Measurements from ENCODE around the gene PSME2. TPM values are rescaled to one million over a fixed set of nuclear protein-coding genes. Genes with fewer than 3 reads are reported as not detected.

Gene PSME2
- total and polyA plus RNA-seq, 7 experiments from 2014 or later = 120 to 777 (median 146) TPM

DNA sequence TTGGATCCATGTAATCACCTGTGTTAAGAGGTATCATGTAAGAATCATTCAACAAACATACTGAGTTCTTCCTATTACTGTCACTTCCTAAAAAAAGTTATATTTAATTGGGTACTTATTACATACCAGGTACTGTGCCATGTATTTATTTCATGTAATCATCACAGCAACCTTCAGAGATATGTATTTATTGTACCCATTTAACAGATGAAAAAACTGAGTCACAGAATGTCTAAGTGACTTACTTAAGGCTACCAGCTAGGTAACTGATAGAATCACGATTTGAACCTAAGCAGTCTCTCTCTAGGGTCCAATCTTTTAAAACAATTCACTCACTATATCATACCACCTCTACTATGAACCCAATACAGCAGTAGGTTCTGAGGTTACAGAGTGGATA lies 2.0 kb downstream of the PSME2 start:
- ATAC-seq = no peak
- CTCF ChIA-PET = interaction anchor here (0.6 kb wide), 1 partner anchor 17 kb away, joined by 3 read pairs; the partner anchor contains the start of gene IRF9
- Mint-ChIP-seq H3K36me3 (peaks cover under 1 to 58% (median 6%) of the 10 kb centered on the region in 5 donors), H3K27ac (peak overlapping the region in 8 of 9 donors; percentile 54 to 96 (median 77)), H3K27me3 (no peaks in the 10 kb centered on the region), H3K4me1 (peaks cover 44 to 76% (median 67%) of the 10 kb centered on the region in 7 donors), H3K4me3 (peak overlapping the region in 9 of 10 donors; percentile 17 to 98 (median 32)), H3K9me3 (no peaks in the 10 kb centered on the region)
- DNase-seq = no peak
- POLR2A ChIA-PET = interaction anchor here (1.0 to 11.1 kb wide), 6 partner anchors 8 to 98 kb away, joined by 3 to 139 read pairs (median 8); partner anchors contain the start of genes DCAF11, EMC9, IRF9 and NRL
- Histone ChIP-seq H3K36me3 (ENCODE audit: control insufficient read depth in 2 of 3, insufficient read depth in 3 of 3, low read length in 3 of 3) (peaks cover 0 to 32% (median 4%) of the 10 kb centered on the region in 3 experiments), H3K27me3 (ENCODE audit: control insufficient read depth in 2 of 2, insufficient read depth in 2 of 2, low read length in 2 of 2) (no peaks in the 10 kb centered on the region), H3K27ac (ENCODE audit: low read depth, low read length) (peak overlapping the region; percentile 30), H3K4me1 (ENCODE audit: control insufficient read depth in 2 of 2, insufficient read depth in 2 of 2, low read length in 2 of 2) (peaks cover 40 to 46% of the 10 kb centered on the region in 2 donors), H3K4me3 (ENCODE audit: low read length) (no peak overlapping the region), H3K9me3 (ENCODE audit: control insufficient read depth in 2 of 3, low read length in 3 of 3) (no peaks in the 10 kb centered on the region)
- intact Hi-C loops (cut with micrococcal nuclease) = loop anchor here (10.0 kb wide), 2 partner anchors 840 to 1050 kb away; partner anchors contain the start of genes BCL2L2 (in 2 of the 2), PPP1R3E (in 2 of the 2), ACIN1 (in 1 of the 2) and C14orf119 (in 1 of the 2)

DNA sequence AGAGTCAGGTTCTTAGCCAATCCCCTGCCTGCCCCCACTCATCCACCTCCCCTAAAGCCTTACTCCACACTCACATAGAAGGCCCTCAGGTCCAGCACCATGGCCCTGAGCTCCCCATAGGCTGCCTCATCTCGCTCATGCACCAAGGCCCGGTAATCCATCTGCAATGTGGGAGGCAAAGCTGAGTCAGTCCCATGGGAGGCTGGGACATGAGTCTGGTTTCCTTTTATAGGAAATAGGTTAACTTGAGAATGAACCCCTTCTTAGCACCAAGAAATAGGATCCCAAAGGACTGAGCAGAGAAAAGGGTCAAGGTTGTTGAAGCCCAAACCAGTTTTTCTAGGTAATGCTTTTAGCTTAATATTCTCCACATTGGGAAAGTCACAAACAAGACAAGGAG lies 2.9 kb downstream of the PSME2 start:
- peaks cover 42 to 76% (median 67%) of the 10 kb centered on the region in 7 donors for H3K4me1 Mint-ChIP-seq

DNA sequence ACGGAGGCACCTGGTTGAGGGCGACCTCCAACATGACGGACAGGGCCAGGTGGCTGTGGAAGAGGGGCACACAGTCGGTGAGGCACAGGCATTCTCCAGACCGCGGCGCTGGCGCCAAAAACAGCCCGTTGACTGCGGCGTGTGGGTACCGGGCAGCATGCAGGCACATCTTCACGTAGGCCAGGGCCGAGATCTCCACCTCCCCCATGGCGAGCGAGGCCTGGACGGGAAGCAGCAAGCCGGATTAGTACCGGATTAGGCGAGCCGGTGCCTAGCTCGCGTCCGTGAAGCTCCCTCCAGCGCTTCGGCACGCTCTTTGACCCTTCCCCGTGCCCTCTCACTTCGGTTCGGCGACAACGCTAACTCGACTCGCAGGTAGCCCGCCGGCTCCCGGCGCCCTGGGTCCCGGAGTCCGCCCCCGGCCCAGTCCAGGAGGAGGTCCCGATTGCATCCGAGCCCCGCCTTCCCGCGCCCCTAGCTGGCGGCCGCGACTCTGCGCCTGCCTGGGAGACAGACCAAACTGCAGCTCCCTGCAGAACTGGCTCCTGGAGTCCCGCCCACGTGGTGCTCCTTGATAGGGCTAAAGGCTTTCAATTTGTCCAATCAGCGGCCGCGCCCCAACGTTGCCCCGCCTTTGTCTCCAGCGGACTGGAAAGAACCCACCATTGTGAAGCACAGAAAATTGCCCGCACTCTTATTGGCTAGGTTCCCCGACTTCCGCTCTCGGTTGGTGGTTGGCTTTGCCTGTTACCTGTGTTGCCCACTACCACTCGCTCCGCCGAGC lies 5.1 kb downstream of the PSME2 start, which contains the start of gene EMC9:
Gene EMC9 (minus strand): TSS at position 495 of the 784 bp plus-strand sequence. CDS start 287 bp downstream, at position 208.
- POLR2A ChIA-PET = interaction anchor here (0.6 to 11.7 kb wide), 17 partner anchors 7 to 169 kb away, joined by 3 to 298 read pairs (median 5); partner anchors contain the start of genes CARMIL3, CHMP4A, DCAF11 and IRF9
- ATAC-seq (peak; percentile 94), DNase-seq (peak; percentile 90 to 100 (median 99))
- peaks cover 0 to 2% (median 0%) of the 10 kb centered on the region in 11 donors for H3K9me3 Mint-ChIP-seq
- peaks cover 0 to 45% (median 10%) of the 10 kb centered on the region in 3 experiments for H3K36me3 ChIP-seq (ENCODE audit: control insufficient read depth in 2 of 3, insufficient read depth in 3 of 3, low read length in 3 of 3)
- peak within 1 kb of the TSS; percentile 87 for H3K4me3 ChIP-seq (ENCODE audit: low read length)
- H3K9me3 ChIP-seq (ENCODE audit: control insufficient read depth in 2 of 3, low read length in 3 of 3) = no peaks in the 10 kb centered on the region
- no peaks in the 10 kb centered on the region for H3K27me3 ChIP-seq (ENCODE audit: control insufficient read depth in 2 of 2, insufficient read depth in 2 of 2, low read length in 2 of 2)
- peaks cover 4 to 68% (median 17%) of the 10 kb centered on the region in 5 donors for H3K36me3 Mint-ChIP-seq
- H3K4me1 Mint-ChIP-seq = peaks cover 47 to 87% (median 77%) of the 10 kb centered on the region in 7 donors
- H3K27ac ChIP-seq (ENCODE audit: low read depth, low read length) = peak within 1 kb of the TSS; percentile 83
- H3K4me3 Mint-ChIP-seq = peak within 1 kb of the TSS; percentile 85 to 100 (median 94)
- H3K27ac Mint-ChIP-seq = peak within 1 kb of the TSS; percentile 83 to 96 (median 93)
- peaks cover 33 to 43% of the 10 kb centered on the region in 2 donors for H3K4me1 ChIP-seq (ENCODE audit: control insufficient read depth in 2 of 2, insufficient read depth in 2 of 2, low read length in 2 of 2)
- intact Hi-C loops (cut with micrococcal nuclease) = loop anchor here (1.0 to 10.0 kb wide), 13 partner anchors 20 to 1046 kb away; partner anchors contain the start of genes BCL2L2 (in 2 of the 2), CHMP4A (in 2 of the 2), DCAF11 (in 2 of the 2) and IRF9 (in 2 of the 2)
- no peaks in the 10 kb centered on the region for H3K27me3 Mint-ChIP-seq
- CTCF ChIA-PET = interaction anchor here (0.7 to 1.7 kb wide), 5 partner anchors 19 to 73 kb away, joined by 3 to 11 read pairs (median 4); partner anchors contain the start of genes DCAF11, IRF9 and NRL

More for the DNA sequence above, 2.9 kb downstream of the PSME2 start:
- POLR2A ChIA-PET = interaction anchor here (1.0 to 11.1 kb wide), 5 partner anchors 7 to 99 kb away, joined by 3 to 139 read pairs (median 11); partner anchors contain the start of genes DCAF11, EMC9, IRF9 and NRL
- Mint-ChIP-seq H3K27ac (peak overlapping the region in 6 of 9 donors; percentile 54 to 96 (median 75)), H3K27me3 (no peaks in the 10 kb centered on the region), H3K4me3 (peak overlapping the region in 8 of 10 donors; percentile 18 to 61 (median 46)), H3K9me3 (no peaks in the 10 kb centered on the region), H3K36me3 (peaks cover 4 to 61% (median 13%) of the 10 kb centered on the region in 5 donors)
- H3K27ac ChIP-seq (ENCODE audit: low read depth, low read length) = no peak overlapping the region
- CTCF ChIA-PET = interaction anchor here (1.2 kb wide), 1 partner anchor 86 kb away, joined by 3 read pairs; no protein-coding TSS in a partner anchor
- no peaks in the 10 kb centered on the region for H3K9me3 ChIP-seq (ENCODE audit: control insufficient read depth in 2 of 3, low read length in 3 of 3)
- peaks cover 0 to 37% (median 0%) of the 10 kb centered on the region in 3 experiments for H3K36me3 ChIP-seq (ENCODE audit: control insufficient read depth in 2 of 3, insufficient read depth in 3 of 3, low read length in 3 of 3)
- H3K4me1 ChIP-seq (ENCODE audit: control insufficient read depth in 2 of 2, insufficient read depth in 2 of 2, low read length in 2 of 2) = peaks cover 30 to 39% of the 10 kb centered on the region in 2 donors
- ATAC-seq = no peak
- intact Hi-C loops (cut with micrococcal nuclease) = loop anchor here (10.0 kb wide), 2 partner anchors 839 to 1049 kb away; partner anchors contain the start of genes BCL2L2 (in 2 of the 2), PPP1R3E (in 2 of the 2), ACIN1 (in 1 of the 2) and C14orf119 (in 1 of the 2)
- no peak for DNase-seq
- no peaks in the 10 kb centered on the region for H3K27me3 ChIP-seq (ENCODE audit: control insufficient read depth in 2 of 2, insufficient read depth in 2 of 2, low read length in 2 of 2)
- no peak overlapping the region for H3K4me3 ChIP-seq (ENCODE audit: low read length)

DNA sequence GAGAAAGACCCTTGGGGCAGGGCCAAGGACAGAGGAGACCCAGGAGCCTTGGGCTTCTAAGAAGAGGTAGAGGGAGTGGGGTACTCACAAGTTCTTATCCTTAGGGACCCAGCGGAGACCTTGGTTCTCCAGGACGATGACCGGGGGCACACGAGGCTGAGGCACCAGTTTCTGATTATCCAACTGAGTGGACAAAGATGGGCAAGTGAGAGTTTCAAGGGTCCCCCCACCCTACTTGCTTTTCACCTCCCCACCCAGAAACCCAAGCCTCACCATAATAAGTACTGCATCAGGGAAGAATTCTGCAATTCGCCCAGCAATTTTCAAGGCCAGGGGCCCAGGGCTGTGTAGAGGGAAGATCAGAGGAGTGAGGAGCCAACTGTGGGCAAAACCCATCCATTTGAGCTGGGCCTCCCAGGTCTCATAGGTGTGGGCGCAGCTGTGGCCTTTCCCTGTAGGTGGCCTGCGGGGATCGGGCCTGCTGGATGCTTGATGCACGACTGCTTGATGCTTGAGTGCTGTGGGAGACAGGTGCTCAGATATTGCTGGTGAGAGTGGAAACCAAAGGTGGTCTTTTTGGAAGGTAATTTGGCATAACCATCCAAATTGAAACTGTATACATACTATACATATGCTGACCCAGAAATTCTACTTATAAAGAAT lies 7.0 kb downstream of the PSME2 start:
- H3K9me3 ChIP-seq (ENCODE audit: control insufficient read depth in 2 of 3, low read length in 3 of 3) = no peaks in the 10 kb centered on the region
- no peaks in the 10 kb centered on the region for H3K27me3 Mint-ChIP-seq
- H3K36me3 ChIP-seq (ENCODE audit: control insufficient read depth in 2 of 3, insufficient read depth in 3 of 3, low read length in 3 of 3) = peaks cover 0 to 48% (median 10%) of the 10 kb centered on the region in 3 experiments
- H3K27ac ChIP-seq (ENCODE audit: low read depth, low read length) = peak overlapping the region; percentile 22
- peaks cover 4 to 56% (median 17%) of the 10 kb centered on the region in 5 donors for H3K36me3 Mint-ChIP-seq
- intact Hi-C loops (cut with micrococcal nuclease) = no loop called here
- H3K4me1 Mint-ChIP-seq = peaks cover 41 to 75% (median 68%) of the 10 kb centered on the region in 7 donors
- peak overlapping the region in 6 of 9 donors; percentile 29 to 86 (median 53) for H3K27ac Mint-ChIP-seq
- no peaks in the 10 kb centered on the region for H3K27me3 ChIP-seq (ENCODE audit: control insufficient read depth in 2 of 2, insufficient read depth in 2 of 2, low read length in 2 of 2)
- peaks cover 22 to 29% of the 10 kb centered on the region in 2 donors for H3K4me1 ChIP-seq (ENCODE audit: control insufficient read depth in 2 of 2, insufficient read depth in 2 of 2, low read length in 2 of 2)
- POLR2A ChIA-PET = interaction anchor here (4.5 to 11.7 kb wide), 3 partner anchors 9 to 31 kb away, joined by 37 to 298 read pairs (median 139); partner anchors contain the start of genes DCAF11, NRL, PSME2 and RNF31
- no peak overlapping the region for H3K4me3 ChIP-seq (ENCODE audit: low read length)
- peak overlapping the region; percentile 39 to 100 (median 94) for H3K4me3 Mint-ChIP-seq
- no peak for DNase-seq
- no peak for ATAC-seq
- peaks cover 0 to 2% (median 0%) of the 10 kb centered on the region in 11 donors for H3K9me3 Mint-ChIP-seq
- CTCF ChIA-PET = interaction anchor here (0.7 to 2.5 kb wide), 3 partner anchors 22 to 44 kb away, joined by 3 to 10 read pairs (median 6); partner anchors contain the start of gene IRF9

DNA sequence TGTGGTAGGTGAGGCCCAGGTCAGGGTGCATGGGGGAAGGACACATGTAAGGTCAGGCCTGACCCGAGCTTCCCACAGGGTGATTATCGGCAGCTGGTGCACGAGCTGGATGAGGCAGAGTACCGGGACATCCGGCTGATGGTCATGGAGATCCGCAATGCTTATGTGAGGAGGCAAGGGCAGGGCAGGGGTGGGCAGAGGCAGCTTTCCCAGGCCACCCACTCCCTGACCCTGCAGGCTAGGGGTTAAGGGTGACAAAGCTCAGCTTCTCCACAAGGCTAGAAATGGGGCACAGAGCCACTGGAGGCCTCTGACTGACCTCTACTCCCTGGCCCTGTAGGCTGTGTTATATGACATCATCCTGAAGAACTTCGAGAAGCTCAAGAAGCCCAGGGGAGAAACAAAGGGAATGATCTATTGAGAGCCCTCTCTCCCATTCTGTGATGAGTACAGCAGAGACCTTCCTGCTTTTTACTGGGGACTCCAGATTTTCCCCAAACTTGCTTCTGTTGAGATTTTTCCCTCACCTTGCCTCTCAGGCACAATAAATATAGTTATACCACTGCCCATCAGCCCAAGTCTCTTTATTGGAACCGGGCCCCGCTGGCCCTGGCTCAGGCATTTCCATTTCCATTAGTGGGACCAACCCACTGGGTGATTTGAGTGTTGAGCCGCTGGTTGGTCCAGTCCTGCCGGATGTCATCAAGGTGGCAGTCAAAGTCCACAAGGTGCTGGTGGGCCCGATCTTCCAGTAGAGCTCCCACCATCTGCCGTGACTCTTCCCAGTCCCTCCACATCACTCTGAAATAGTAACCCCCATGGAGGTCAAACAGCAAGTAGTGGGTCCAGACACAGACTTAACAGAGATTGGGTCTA lies 7.8 kb downstream of the PSME2 start:
- no peak overlapping the region for H3K4me3 ChIP-seq (ENCODE audit: low read length)
- Mint-ChIP-seq H3K4me1 (peaks cover 36 to 69% (median 63%) of the 10 kb centered on the region in 7 donors), H3K27me3 (no peaks in the 10 kb centered on the region), H3K9me3 (peaks cover 0 to 2% (median 0%) of the 10 kb centered on the region in 11 donors), H3K4me3 (peak overlapping the region; percentile 42 to 100 (median 94)), H3K27ac (peak overlapping the region in 8 of 9 donors; percentile 32 to 94 (median 84)), H3K36me3 (peaks cover 0 to 49% (median 17%) of the 10 kb centered on the region in 5 donors)
- no peaks in the 10 kb centered on the region for H3K27me3 ChIP-seq (ENCODE audit: control insufficient read depth in 2 of 2, insufficient read depth in 2 of 2, low read length in 2 of 2)
- CTCF ChIA-PET = interaction anchor here (0.9 to 2.5 kb wide), 2 partner anchors 9 to 23 kb away, joined by 3 to 10 read pairs; partner anchors contain the start of gene IRF9
- intact Hi-C loops (cut with micrococcal nuclease) = no loop called here
- H3K4me1 ChIP-seq (ENCODE audit: control insufficient read depth in 2 of 2, insufficient read depth in 2 of 2, low read length in 2 of 2) = peaks cover 22 to 24% of the 10 kb centered on the region in 2 donors
- POLR2A ChIA-PET = interaction anchor here (0.8 to 11.7 kb wide), 5 partner anchors 10 to 104 kb away, joined by 4 to 298 read pairs (median 37); partner anchors contain the start of genes DCAF11, IRF9, NRL and PSME2
- no peak for ATAC-seq
- H3K27ac ChIP-seq (ENCODE audit: low read depth, low read length) = peak overlapping the region; percentile 22
- no peak for DNase-seq
- H3K9me3 ChIP-seq (ENCODE audit: control insufficient read depth in 2 of 3, low read length in 3 of 3) = no peaks in the 10 kb centered on the region
- H3K36me3 ChIP-seq (ENCODE audit: control insufficient read depth in 2 of 3, insufficient read depth in 3 of 3, low read length in 3 of 3) = peaks cover 0 to 41% (median 10%) of the 10 kb centered on the region in 3 experiments
